NK-92 (cell line): ENCODE data around the gene THSD4.

ENCODE experiments used
- DNase-seq: peaks from one replicate; lab custom pipeline; 2025; ENCODE audit not compliant: unreplicated experiment; lab: John Stamatoyannopoulos, UW

Gene THSD4

GRCh38 chr15:71097890-71098289, 17.4 kb upstream of the THSD4 start:
- DNase-seq: no peak

DNA sequence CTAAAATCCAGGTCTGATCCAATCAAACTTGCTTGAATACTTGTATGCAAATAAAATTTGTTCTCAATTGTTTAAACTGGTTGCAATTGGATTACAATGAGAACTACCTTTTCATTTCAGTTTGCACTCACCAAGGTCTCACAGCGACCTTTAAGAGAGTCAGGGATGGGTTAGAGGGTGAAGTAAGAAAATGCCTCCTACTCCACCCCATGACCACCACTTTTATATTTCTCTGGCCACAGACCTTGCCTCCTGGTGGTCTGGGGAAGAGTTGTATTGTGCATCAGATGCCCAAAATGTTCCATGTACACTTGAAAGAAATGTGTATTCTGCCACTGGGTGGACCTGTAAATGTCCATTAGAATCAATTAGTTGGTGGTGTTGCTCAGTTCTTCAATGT, 16.4 kb upstream of the THSD4 start:
- DNase-seq: no peak

DNA sequence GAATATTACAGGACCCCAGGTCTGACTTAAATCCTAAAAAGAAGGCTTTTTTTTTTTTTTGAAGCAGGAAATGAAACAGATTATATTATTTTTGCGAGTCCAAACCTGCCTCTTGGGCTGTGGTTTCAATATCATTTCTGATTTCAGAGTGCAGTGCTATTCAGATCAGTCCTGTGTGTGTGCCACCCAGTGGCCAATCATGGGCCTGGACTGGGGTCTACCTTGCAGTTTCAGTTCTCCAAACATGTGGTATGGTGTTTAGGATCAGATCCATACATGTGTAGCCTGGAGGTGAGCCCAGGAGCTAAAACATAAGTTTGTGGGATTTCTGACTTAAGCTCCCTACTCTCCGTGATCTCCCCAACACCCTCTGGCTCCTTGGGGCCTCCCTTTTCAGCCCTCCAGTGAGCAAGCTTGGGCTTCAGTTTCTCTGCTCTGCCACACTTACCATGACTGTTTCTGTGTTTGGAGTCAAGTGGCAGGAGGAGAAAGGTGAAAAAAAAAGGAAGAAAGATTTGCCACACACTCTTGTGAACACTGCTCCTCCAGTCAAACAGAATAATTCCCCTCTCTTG, 12.1 kb upstream of the THSD4 start:
- no peak for DNase-seq

GRCh38 chr15:71104636-71105035, 10.6 kb upstream of the THSD4 start:
- no peak for DNase-seq

GRCh38 chr15:71105444-71105843, 9.8 kb upstream of the THSD4 start:
- DNase-seq: no peak

GRCh38 chr15:71106802-71107500, 8.3 kb upstream of the THSD4 start:
- no peak for DNase-seq

- DNase-seq: no peak
These were observed 7.8 kb upstream of the THSD4 start for GRCh38 chr15:71107501-71107815.

DNA sequence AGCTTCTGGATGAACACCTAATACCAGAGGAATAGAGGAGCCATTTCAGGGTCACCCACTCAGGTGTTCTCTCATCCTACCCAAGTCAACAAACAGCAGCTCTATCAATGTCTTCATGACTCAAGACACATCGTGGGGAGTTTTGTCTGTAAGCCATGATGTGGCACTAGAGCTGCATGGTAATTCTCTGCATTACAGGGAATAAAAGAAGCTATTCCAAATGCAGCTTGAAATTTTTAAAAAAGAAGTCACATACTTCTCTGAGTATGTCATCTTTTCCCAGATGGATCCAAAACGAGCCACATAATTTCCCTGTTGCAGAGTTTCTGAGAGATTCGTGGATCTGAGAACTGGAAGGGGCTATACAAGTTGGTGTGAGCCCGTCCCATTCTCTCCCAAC, 6.1 kb upstream of the THSD4 start:
- no peak for DNase-seq

DNA sequence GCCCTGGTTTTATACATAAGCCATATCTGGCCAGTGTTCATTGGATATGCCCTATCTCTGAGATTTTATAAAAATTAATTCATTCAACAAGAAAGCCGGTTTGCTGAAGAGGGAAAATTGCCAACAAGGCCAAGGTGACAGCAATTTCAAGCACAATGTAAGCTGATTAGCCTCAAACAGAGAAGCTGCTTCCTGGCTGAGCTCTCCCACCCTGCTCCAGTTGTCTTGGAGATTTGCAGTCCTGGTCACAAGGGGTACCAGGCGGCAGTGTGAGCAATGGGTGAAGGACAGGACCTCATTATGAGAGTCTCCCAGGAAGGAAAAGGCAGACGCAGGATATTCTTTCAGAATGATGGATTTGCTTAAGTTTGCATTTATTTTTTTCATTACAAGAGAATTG, 5.4 kb upstream of the THSD4 start:
- no peak for DNase-seq

DNA sequence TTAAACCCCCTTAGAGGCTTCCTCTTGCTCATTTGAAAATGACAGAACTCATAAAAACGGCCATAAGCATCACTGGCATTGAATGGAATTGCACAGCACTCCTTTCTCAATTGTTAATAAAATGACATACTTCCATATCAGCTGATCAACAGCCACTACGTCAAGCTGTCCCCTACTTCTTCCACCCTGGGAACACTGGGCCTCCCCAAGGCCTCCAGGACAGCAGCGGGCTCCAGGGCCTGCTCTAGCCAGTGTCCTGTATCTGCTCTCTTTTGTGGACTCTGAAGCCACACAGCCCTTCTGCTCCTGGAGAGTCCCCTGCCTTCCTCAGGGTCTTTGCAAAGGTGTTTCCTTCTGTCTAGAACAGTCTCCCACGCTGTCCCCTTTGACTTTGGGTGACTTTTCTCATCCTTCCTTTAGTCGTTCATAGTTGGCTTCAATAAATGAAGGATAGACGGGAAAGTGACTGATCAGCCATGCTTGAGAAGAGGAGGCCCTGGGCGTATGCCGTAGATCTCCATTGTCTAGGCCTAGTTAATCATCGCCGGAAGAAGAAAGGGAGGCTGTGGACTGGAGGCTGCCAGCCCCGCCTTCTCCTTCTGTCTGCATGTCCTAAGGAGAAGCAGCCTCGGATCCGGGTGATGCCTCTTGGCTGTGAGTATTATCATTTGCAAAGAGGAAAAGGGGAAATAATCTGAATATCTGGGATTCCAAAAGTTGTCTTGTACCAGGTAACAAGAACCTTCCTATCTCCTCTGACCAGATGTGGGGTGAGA, 4.7 kb upstream of the THSD4 start:
- DNase-seq: no peak

DNA sequence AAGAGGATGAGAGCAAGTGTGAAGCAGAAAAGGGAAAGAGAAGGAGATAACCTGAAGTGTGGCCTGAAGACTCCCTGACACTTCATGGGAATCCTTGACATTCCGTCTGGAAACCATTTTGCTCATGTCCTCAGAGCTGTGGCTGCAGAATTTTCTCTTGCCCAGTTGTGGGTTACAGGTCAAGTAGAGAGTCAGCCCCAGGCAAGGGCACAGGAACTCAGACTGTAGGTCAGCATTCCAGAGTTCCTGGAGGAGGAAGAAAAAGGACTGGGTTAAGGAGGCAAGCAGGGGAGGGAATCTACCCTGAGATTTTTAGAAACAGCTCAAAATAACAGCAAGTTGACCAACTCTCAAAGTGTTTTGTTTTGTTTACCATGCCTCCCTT, 4.1 kb upstream of the THSD4 start:
- DNase-seq: no peak

DNA sequence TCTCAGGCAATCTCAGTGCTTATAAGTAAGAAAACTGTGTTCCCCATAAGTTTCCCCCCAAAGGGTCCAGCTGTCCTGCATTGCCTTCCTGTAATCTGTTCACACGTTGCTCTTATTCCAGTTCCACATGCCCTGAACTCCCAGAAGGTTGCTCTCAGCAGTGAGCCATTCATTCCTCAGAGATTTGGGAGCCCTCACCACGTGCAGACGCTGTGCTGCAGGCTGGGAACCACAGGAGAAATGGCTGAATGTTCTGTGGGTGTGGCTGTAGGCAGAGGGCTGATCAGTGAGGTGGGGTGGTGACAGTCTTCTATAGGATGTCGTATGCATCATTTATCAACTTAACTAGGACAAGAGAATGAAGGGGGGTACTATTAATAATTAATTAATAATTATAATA, 3.3 kb upstream of the THSD4 start:
- DNase-seq: no peak

DNA sequence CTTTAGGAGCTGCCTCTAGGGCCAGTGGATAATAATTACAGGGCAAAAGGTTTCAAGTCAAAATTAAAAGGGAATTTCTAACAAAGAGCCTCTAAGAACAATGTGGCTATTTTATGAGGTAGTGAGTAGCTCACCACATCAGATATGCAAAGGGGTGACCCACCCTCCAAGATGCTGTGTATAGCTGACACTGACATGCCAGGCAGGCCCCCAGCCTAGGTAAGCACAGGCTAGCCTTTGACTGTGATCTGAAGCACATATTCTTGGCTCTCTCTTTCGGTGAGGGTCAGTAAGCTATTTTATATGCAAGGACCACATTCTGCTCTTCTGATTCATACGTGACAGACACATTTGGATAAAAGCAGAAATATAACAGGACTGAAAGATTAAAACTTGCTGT, 2.8 kb upstream of the THSD4 start:
- no peak for DNase-seq

DNA sequence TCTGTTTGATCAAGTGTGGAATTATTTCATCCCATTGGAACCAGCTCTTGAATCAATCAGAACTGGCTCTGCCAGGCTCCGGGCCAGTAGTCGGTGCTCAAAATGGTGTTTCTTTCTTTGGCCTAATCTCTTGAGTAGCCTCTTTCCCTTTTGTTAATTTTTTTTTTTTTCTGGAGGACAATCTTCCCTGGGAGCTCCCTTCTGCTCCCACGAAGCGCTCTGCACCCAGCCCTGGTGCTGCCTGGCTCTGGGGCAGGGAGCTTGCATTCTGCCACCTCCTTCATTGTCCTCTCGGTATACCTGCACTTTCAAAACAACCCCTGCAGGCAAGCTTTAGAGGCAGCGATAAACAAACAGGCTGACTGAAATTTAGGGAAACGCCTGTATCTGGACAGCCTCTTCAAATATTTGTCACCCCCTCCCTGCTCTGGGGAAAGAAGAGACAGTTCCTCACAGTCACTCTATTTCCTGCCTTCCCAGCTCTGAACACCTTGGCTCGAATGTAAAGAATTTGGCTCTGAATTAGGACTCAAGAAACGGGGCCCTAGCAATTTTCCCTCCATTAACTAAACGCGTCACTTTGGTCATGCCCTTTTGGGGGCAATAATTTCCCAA, 1.1 kb upstream of the THSD4 start:
- no peak for DNase-seq

GRCh38 chr15:71115567-71116351, 488 bp downstream of the THSD4 start:
- no peak for DNase-seq

DNA sequence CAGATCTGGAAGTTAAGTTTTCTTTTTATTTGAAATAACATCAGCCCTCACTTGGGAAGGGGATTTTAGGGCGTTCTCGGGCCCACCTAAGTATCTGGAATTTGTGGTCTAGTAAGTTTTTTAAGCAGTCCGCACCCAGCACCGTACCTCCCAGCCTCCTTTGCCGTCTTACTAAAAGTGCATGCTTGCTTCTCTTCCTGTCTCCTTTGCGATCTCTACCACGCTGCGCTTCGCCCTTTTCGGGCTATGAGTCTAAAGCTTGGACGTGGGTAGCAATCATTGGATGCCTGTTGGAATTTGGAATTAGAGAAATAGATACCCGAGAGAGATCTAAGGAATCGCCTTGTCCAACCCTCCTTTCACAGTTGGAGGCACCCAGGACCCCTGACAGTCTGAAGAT, 1.1 kb downstream of the THSD4 start:
- DNase-seq: no peak

DNA sequence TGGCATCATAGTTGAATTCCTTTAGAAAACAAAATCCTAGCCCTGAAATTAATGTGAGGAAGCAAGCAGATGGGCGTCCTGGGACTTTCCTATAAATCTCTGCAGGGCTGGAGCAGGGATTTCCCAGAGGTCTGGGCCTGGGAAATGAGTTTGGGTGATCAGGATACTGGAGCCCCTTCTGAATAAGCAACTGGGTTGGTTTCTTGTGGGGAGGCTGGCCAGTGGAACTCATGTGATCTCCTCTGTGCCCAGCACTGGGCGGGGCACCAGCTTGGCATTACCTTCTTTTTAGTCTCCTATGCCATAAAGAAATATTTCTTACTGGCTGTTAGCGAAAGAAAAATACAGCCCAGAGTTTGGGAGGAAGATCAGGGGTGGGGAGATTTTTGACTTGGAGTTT, 1.7 kb downstream of the THSD4 start:
- no peak for DNase-seq

DNA sequence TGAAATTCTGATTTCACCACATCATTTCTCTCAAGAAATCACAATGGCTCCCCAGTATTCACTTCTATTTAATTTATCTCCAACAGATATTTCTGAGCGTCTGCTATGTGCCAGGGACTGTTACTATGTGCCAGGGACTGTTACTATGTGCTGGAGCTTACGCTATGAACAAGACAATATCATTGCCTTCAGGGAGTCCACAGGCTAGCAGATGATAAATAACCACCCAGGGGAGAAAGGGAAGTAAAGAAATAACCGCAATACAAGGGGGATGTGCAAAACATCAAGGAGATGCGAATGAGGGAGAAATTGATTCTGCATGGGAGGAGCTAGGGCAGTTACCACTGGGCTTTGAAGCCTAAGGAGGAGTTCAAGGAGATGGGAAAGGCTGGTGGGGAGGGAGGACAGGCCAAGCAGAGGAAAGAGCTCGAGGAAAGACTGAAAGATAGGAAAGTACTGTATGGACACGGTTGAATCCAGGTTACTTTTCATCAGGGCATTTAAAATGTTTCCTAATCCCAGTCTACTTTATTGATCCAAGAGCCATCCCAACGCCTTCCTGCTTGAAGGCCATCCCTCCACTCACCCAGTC, 2.5 kb downstream of the THSD4 start:
- no peak for DNase-seq

GRCh38 chr15:71118345-71118744, 3.1 kb downstream of the THSD4 start:
- DNase-seq: no peak

GRCh38 chr15:71118881-71119632, 3.8 kb downstream of the THSD4 start:
- DNase-seq: no peak
